Measurements from ENCODE around the gene KRTAP3-2.

- TF ChIP-seq CTCF (IDR thresholded peaks at IDR 0.05 in 8 of 11, conservative IDR thresholded peaks at IDR 0.05 in 3 of 11) (no peak), POLR2A (IDR thresholded peaks at IDR 0.05) (no peak)
Measured at GRCh38 chr17:41048441-41048840, 48.7 kb upstream of the KRTAP3-2 start.
